HG02970 (cell line): ENCODE measurements around the gene LAMB1.
"Not testable (repeated sequence)": the region's sequence is repeated elsewhere in the genome, so short reads cannot be mapped to it uniquely, and the experiment has no call there.

Experiments used
- ATAC-seq: cut with Tn5 transposase; IDR thresholded peaks from one replicate; pipeline ENCODE4 v1.9.1; 2021; ENCODE audit warnings: mild to moderate bottlenecking, moderate library complexity, moderate number of reproducible peaks; ENCODE audit not compliant: unreplicated experiment, low FRiP score

Gene LAMB1

GRCh38 chr7:108002726-108003598 lies at the start of gene LAMB1:
Gene LAMB1 (minus strand): TSS chr7:108003161. CDS start chr7:108002885, 276 bp downstream.
- ATAC-seq, result no peak

- no peak for ATAC-seq
Observed at GRCh38 chr7:108051454-108051853, 48.5 kb upstream of the LAMB1 start.

GRCh38 chr7:108049962-108050361 lies 47.0 kb upstream of the LAMB1 start:
- ATAC-seq, result no peak

- no peak for ATAC-seq
Observed at GRCh38 chr7:108048422-108048821, 45.5 kb upstream of the LAMB1 start.

GRCh38 chr7:108046952-108047506 lies 44.1 kb upstream of the LAMB1 start:
- ATAC-seq, result no peak

- ATAC-seq, result no peak
Observed at GRCh38 chr7:108045669-108046068, 42.7 kb upstream of the LAMB1 start.

- no peak for ATAC-seq
Observed at GRCh38 chr7:108045154-108045553, 42.2 kb upstream of the LAMB1 start.

- ATAC-seq, result no peak
Observed at GRCh38 chr7:108044345-108044744, 41.4 kb upstream of the LAMB1 start.

GRCh38 chr7:108038986-108039385 lies 36.0 kb upstream of the LAMB1 start:
- ATAC-seq, result no peak

GRCh38 chr7:108037741-108038140 lies 34.8 kb upstream of the LAMB1 start:
- no peak for ATAC-seq

- no peak for ATAC-seq
Observed at GRCh38 chr7:108037140-108037539, 34.2 kb upstream of the LAMB1 start.

GRCh38 chr7:108034586-108034985 lies 31.6 kb upstream of the LAMB1 start:
- ATAC-seq, result no peak

- ATAC-seq, result no peak
Observed at GRCh38 chr7:108033776-108034497, 31.0 kb upstream of the LAMB1 start.

- not testable (repeated sequence) for ATAC-seq
Observed at GRCh38 chr7:108033309-108033708, 30.3 kb upstream of the LAMB1 start.

GRCh38 chr7:108030516-108030915 lies 27.6 kb upstream of the LAMB1 start:
- ATAC-seq, result no peak

GRCh38 chr7:108029034-108029433 lies 26.1 kb upstream of the LAMB1 start:
- no peak for ATAC-seq

GRCh38 chr7:108028111-108028510 lies 25.1 kb upstream of the LAMB1 start:
- no peak for ATAC-seq

- no peak for ATAC-seq
Observed at GRCh38 chr7:108027239-108027638, 24.3 kb upstream of the LAMB1 start.

GRCh38 chr7:108026647-108027046 lies 23.7 kb upstream of the LAMB1 start:
- ATAC-seq, result no peak

- no peak for ATAC-seq
Observed at GRCh38 chr7:108026116-108026515, 23.2 kb upstream of the LAMB1 start.

GRCh38 chr7:108024538-108024937 lies 21.6 kb upstream of the LAMB1 start:
- ATAC-seq, result no peak
